GM12878 (cell line): Measurements from ENCODE around the gene DLX1. TPM values are rescaled to one million over a fixed set of nuclear protein-coding genes. Genes with fewer than 3 reads are reported as not detected.

Source experiments
- ATAC-seq: fragments of 200-7000 bp; cut with Tn5 transposase; 3 replicates; pipeline ENCODE4 v1.9.1; 2020; ENCODE audit warnings: mild to moderate bottlenecking, moderate library complexity
- BruUV-seq: library from RNA; stranded (reverse); fragments of 400-500 nt; replicated peaks from 2 replicates; lab custom pipeline; 2021; lab: Mats Ljungman, UMichigan
- CTCF ChIA-PET: fragments of 300-600 bp; sonication (Branson Sonifier 250); formaldehyde crosslinking; extraction: SDS; loops from one replicate; lab custom pipeline; 2021; ENCODE audit warnings: inconsistent platforms; lab: Yijun Ruan, JAX
- POLR2A ChIA-PET: fragments of 350-600 bp; formaldehyde crosslinking; extraction: SDS; loops from one replicate; lab custom pipeline; 2021; ENCODE audit warnings: inconsistent platforms; lab: Charles Lee
- RAD21 ChIA-PET: fragments of 300-600 bp; sonication (Branson Sonifier 250); formaldehyde crosslinking; loops from one replicate; lab custom pipeline; 2023; ENCODE audit warnings: antibody characterized with exemption; ENCODE audit not compliant: unreplicated experiment; lab: Charles Lee
- SMC1A ChIA-PET: fragments of 300-600 bp; sonication (Branson Sonifier 250); formaldehyde crosslinking; loops from one replicate; lab custom pipeline; 2023; ENCODE audit not compliant: unreplicated experiment, uncharacterized antibody; lab: Charles Lee
- DNase-seq: peaks from one replicate; pipeline ENCODE4 v3.0.0-alpha.2; 2011; ENCODE audit warnings: low read depth, low spot score
- FAIRE-seq: peaks from 3 replicates; lab custom pipeline; 2011; peaks lifted over from hg19 to GRCh38; lab: Jason Lieb, UNC
- H2AFZ ChIP-seq: 2 replicates; pipeline ENCODE4 v1.6.0; 2011; ENCODE audit warnings: low read depth, low read length, control low read depth; ENCODE audit not compliant: control insufficient read depth
- H3K27ac ChIP-seq: 2 replicates; pipeline ENCODE4 v1.5.1; 2011; ENCODE audit warnings: control low read depth; ENCODE audit not compliant: control insufficient read depth, insufficient read depth
- H3K27me3 ChIP-seq, 2 experiments: replicated peaks in 1 of 2; 2 replicates each; pipeline versions ENCODE4 v1.6.0 to v1.6.1; 2011; ENCODE audit warnings: low read length in 1 of 2; ENCODE audit not compliant: control insufficient read depth in 2 of 2, insufficient read depth in 2 of 2
- H3K36me3 ChIP-seq, 2 experiments: 2 replicates each; pipeline ENCODE4 v1.5.1; 2011; ENCODE audit warnings: low read length in 1 of 2; ENCODE audit not compliant: control insufficient read depth in 2 of 2, insufficient read depth in 2 of 2
- H3K4me1 ChIP-seq: 2 replicates; pipeline ENCODE4 v1.6.1; 2011; ENCODE audit warnings: mild to moderate bottlenecking, low read length, moderate library complexity, mixed read lengths; ENCODE audit not compliant: control insufficient read depth, insufficient read depth
- H3K4me2 ChIP-seq: 2 replicates; pipeline ENCODE4 v1.6.0; 2011; ENCODE audit warnings: control low read depth; ENCODE audit not compliant: control insufficient read depth, insufficient read depth
- H3K4me3 ChIP-seq: fragments of 200-600 bp; sonication (generic); 2 replicates; pipeline ENCODE4 v1.5.1; 2016
- H3K79me2 ChIP-seq: 2 replicates; pipeline ENCODE4 v1.6.0; 2011; ENCODE audit warnings: low read length; ENCODE audit not compliant: control insufficient read depth, insufficient read depth
- H3K9ac ChIP-seq: 2 replicates; pipeline ENCODE4 v1.8.0; 2011; ENCODE audit warnings: low read length, control low read depth, mixed read lengths; ENCODE audit not compliant: control insufficient read depth, insufficient read depth
- H3K9me3 ChIP-seq: replicated peaks from 3 replicates; pipeline ENCODE4 v1.5.1; 2011; ENCODE audit warnings: mild to moderate bottlenecking, low read length; ENCODE audit not compliant: control insufficient read depth, insufficient read depth
- H4K20me1 ChIP-seq: 2 replicates; pipeline ENCODE4 v1.6.0; 2011; ENCODE audit not compliant: control insufficient read depth, insufficient read depth
- CBFB ChIP-seq: IDR thresholded peaks from 2 replicates; pipeline ENCODE4 v1.6.1; 2016; ENCODE audit warnings: antibody characterized with exemption, low read depth
- CBX5 ChIP-seq: sonication (generic); IDR thresholded peaks from 2 replicates; pipeline ENCODE4 v1.6.1; 2016; ENCODE audit warnings: low read depth, moderate library complexity, mild to moderate bottlenecking, inconsistent platforms
- CTCF ChIP-seq, 3 experiments: IDR thresholded peaks in 2 of 3; conservative IDR thresholded peaks in 1 of 3; 2 replicates each; pipeline ENCODE4 v1.5.1; 2011; ENCODE audit warnings: low read depth in 3 of 3, low read length in 3 of 3, mild to moderate bottlenecking in 3 of 3, control low read depth in 2 of 3, moderate library complexity in 2 of 3, inconsistent platforms in 1 of 3, mixed read lengths in 1 of 3; ENCODE audit not compliant: control insufficient read depth in 2 of 3, insufficient read depth in 1 of 3; ENCODE audit errors: extremely low read depth in 1 of 3
- E2F8 ChIP-seq: fragments of 450-650 bp; IDR thresholded peaks from 2 replicates; pipeline ENCODE4 v1.6.1; 2018; ENCODE audit warnings: mild to moderate bottlenecking, low read depth, moderate library complexity; ENCODE audit not compliant: partially characterized antibody
- ETV6 ChIP-seq, 2 experiments: fragments of 450-650 bp in 1 of 2; IDR thresholded peaks in 1 of 2; conservative IDR thresholded peaks in 1 of 2; 2 replicates each; pipeline ENCODE4 v1.6.1; 2014; ENCODE audit warnings: antibody characterized with exemption in 1 of 2, borderline replicate concordance in 1 of 2, low read depth in 1 of 2, mild to moderate bottlenecking in 1 of 2, moderate library complexity in 1 of 2
- FOS ChIP-seq: IDR thresholded peaks from 3 replicates; pipeline ENCODE4 v1.6.1; 2011; ENCODE audit warnings: borderline replicate concordance; ENCODE audit not compliant: insufficient read length; ENCODE audit errors: extremely low read depth
- HSF1 ChIP-seq: fragments of 150-350 bp; IDR thresholded peaks from 2 replicates; pipeline ENCODE4 v1.6.1; 2014; ENCODE audit warnings: mild to moderate bottlenecking, low read depth, low read length
- MEF2A ChIP-seq: IDR thresholded peaks from 2 replicates; pipeline ENCODE4 v1.6.1; 2011; ENCODE audit warnings: low read depth, mild to moderate bottlenecking, low read length, moderate library complexity; ENCODE audit not compliant: insufficient read depth
- MEF2B ChIP-seq: fragments of 450-650 bp; IDR thresholded peaks from 2 replicates; pipeline ENCODE4 v1.6.1; 2018; ENCODE audit warnings: mild to moderate bottlenecking, moderate library complexity; ENCODE audit not compliant: partially characterized antibody, poor library complexity, severe bottlenecking
- MTA2 ChIP-seq: fragments of 450-650 bp; IDR thresholded peaks from 2 replicates; pipeline ENCODE4 v1.6.1; 2016; ENCODE audit warnings: low read depth, mild to moderate bottlenecking, moderate library complexity
- RAD21 ChIP-seq: IDR thresholded peaks from 2 replicates; pipeline ENCODE4 v1.6.1; 2011; ENCODE audit warnings: mild to moderate bottlenecking, low read depth, low read length, moderate library complexity; ENCODE audit not compliant: insufficient read depth
- SMC3 ChIP-seq: IDR thresholded peaks from 2 replicates; pipeline ENCODE4 v1.6.1; 2011; ENCODE audit warnings: low read length, improper control_type of control experiment, borderline replicate concordance
- ZNF274 ChIP-seq: IDR thresholded peaks from one replicate; pipeline ENCODE4 v1.8.0; 2011; ENCODE audit not compliant: insufficient read length, insufficient read depth
- WGBS: methylation state at CpG from one replicate; pipeline ENCODE4 v1.1.6; 2016; ENCODE audit warnings: low lambda C conversion rate; ENCODE audit not compliant: insufficient replicate concordance, insufficient coverage; ENCODE audit errors: missing lambda C conversion rate; 5-methylcytosine and 5-hydroxymethylcytosine counted together
- in situ Hi-C: fragments of 300-500 bp; cut with MboI; formaldehyde crosslinking; loops from 9 replicates; pipeline ENCODE4 v1.14.3; 2018; ENCODE audit warnings: mixed read lengths
- intact Hi-C: fragments of 100-400 bp; cut with micrococcal nuclease; formaldehyde crosslinking; loops from one replicate; pipeline ENCODE4 v1.14.2; 2022; ENCODE audit not compliant: unreplicated experiment
- polyA plus RNA-seq, 11 experiments: library from polyadenylated mRNA; depleted of rRNA in 4 of 11; unstranded in 6 of 11; stranded (reverse) in 5 of 11; fragments of >200 nt; fragmentation: Nextera tagmentation in 4 of 11; fragmentation: Illumina TruSeq in 1 of 11; extraction: Ambion mirVana in 4 of 11; extraction: Trizol in 1 of 11; gene quantifications; 1 replicate in 1 of 11; 2 replicates in 10 of 11; pipeline versions ENCODE4 v1.2.1 to v1.2.3, GENCODE V29; 2011 to 2016; ENCODE audit warnings: inconsistent platforms in 2 of 11, missing spikeins in 2 of 11, low read depth in 1 of 11
- total RNA-seq, 4 experiments: library from RNA; depleted of rRNA in 3 of 4; stranded (reverse); fragments of >200 nt in 3 of 4; fragmentation: Illumina TruSeq in 1 of 4; extraction: Trizol in 1 of 4; gene quantifications; 2 replicates each; pipeline versions ENCODE4 v1.2.1 to v1.2.3, GENCODE V29; 2013 to 2021

Gene DLX1
- total and polyA plus RNA-seq, 10 of the 15 experiments (the other 5 are each of a cell fraction or from before 2014, with no cell fraction given): 0.06 TPM; not detected in 9

- ChIA-PET POLR2A (no interaction called here), RAD21 (interaction anchor here (0.6 to 1.8 kb wide), 4 partner anchors 23 to 458 kb away, joined by 3 to 12 read pairs (median 4); no protein-coding TSS in a partner anchor), CTCF (interaction anchor here (0.7 to 4.5 kb wide), 14 partner anchors 10 to 1186 kb away, joined by 3 to 23 read pairs (median 4); partner anchors contain the start of gene DLX2), SMC1A (interaction anchor here (1.1 to 2.3 kb wide), 5 partner anchors 9 to 541 kb away, joined by 3 to 8 read pairs (median 6); partner anchors contain the start of gene DLX2)
- no peak for DNase-seq
- H3K27ac ChIP-seq: no peak overlapping the region
- H2AFZ ChIP-seq: no peak overlapping the region
- no peak overlapping the region for H3K9ac ChIP-seq
- H3K4me3 ChIP-seq: no peak overlapping the region
- FAIRE-seq: no peak
- H3K9me3 ChIP-seq: no peaks in the 10 kb centered on the region
- H4K20me1 ChIP-seq: no peaks in the 10 kb centered on the region
- H3K79me2 ChIP-seq: no peaks in the 10 kb centered on the region
- intact Hi-C loops (no loop called here), in situ Hi-C loops (loop anchor here (25.0 kb wide), 1 partner anchor 301 kb away; no protein-coding TSS in a partner anchor)
- H3K4me2 ChIP-seq: no peak overlapping the region
- H3K4me1 ChIP-seq: no peaks in the 10 kb centered on the region
- peak; percentile 68 for ATAC-seq
- WGBS: 26% methylated on average over 2 of the region's 2 CpGs
- BruUV-seq: no TSS peak
- H3K27me3 ChIP-seq: 0 out of 4 replicates have a peak, but pooled peaks cover 0 to 1% of the 10 kb centered on the region in 2 experiments
- H3K36me3 ChIP-seq: no peaks in the 10 kb centered on the region
- no peak for TF ChIP-seq FOS
- peak; percentile 59 for TF ChIP-seq RAD21
- TF ChIP-seq HSF1: no peak
- TF ChIP-seq CBX5: no peak
- TF ChIP-seq MEF2B: no peak
- TF ChIP-seq MTA2: no peak
- no peak for TF ChIP-seq E2F8
- no peak for TF ChIP-seq ZNF274
- no peak for TF ChIP-seq MEF2A
- peak in 2 of 3 experiments; percentile 33 to 55; a peak in 4 of 6 replicates for TF ChIP-seq CTCF (IDR thresholded peaks at IDR 0.05 in 2 of 3, conservative IDR thresholded peaks at IDR 0.05 in 1 of 3; ENCODE audit: control insufficient read depth in 2 of 3, extremely low read depth in 1 of 3, insufficient read depth in 1 of 3, low read depth in 3 of 3, low read length in 3 of 3)
- no peak for TF ChIP-seq CBFB
- peak; percentile 45; the same call in 1 of the 2 replicates for TF ChIP-seq SMC3
- TF ChIP-seq ETV6 (conservative IDR thresholded peaks at IDR 0.05 in 1 of 2, IDR thresholded peaks at IDR 0.05 in 1 of 2; ENCODE audit: borderline replicate concordance in 1 of 2, low read depth in 1 of 2): no peak
These were observed 28.3 kb downstream of the DLX1 start for GRCh38 chr2:172113617-172114016.
